NCI-H2196 (cell line): ENCODE results near the gene KAT6B.
A peak's percentile ranks its signal among the peaks of the same experiment; 100 is the strongest.

Experiments
- DNase-seq: peaks from one replicate; lab custom pipeline; 2025; ENCODE audit not compliant: unreplicated experiment; lab: John Stamatoyannopoulos, UW

KAT6B gene

GRCh38 chr10:74822521-74823089 lies 3.8 kb upstream of the KAT6B start:
- no peak for DNase-seq

GRCh38 chr10:74823791-74824183 lies 2.6 kb upstream of the KAT6B start:
- DNase-seq, result peak; percentile 20

- DNase-seq, result no peak
Observed at GRCh38 chr10:74824184-74824899, 2.1 kb upstream of the KAT6B start.

GRCh38 chr10:74824900-74825370 lies 1.5 kb upstream of the KAT6B start:
- DNase-seq, result no peak

- DNase-seq, result no peak
Observed at GRCh38 chr10:74825371-74826141, 844 bp upstream of the KAT6B start.

- DNase-seq, result no peak
Observed at GRCh38 chr10:74827045-74827441, 643 bp downstream of the KAT6B start.

GRCh38 chr10:74827694-74828093 lies 1.3 kb downstream of the KAT6B start:
- DNase-seq, result no peak

- DNase-seq, result no peak
Observed at GRCh38 chr10:74828946-74829345, 2.5 kb downstream of the KAT6B start.

- DNase-seq, result no peak
Observed at GRCh38 chr10:74831518-74832120, 5.2 kb downstream of the KAT6B start.

- no peak for DNase-seq
Observed at GRCh38 chr10:74835963-74836362, 9.6 kb downstream of the KAT6B start.

GRCh38 chr10:74836877-74837276 lies 10.5 kb downstream of the KAT6B start:
- DNase-seq, result no peak

GRCh38 chr10:74837743-74838142 lies 11.3 kb downstream of the KAT6B start:
- no peak for DNase-seq

- DNase-seq, result no peak
Observed at GRCh38 chr10:74839708-74840107, 13.3 kb downstream of the KAT6B start.

- no peak for DNase-seq
Observed at GRCh38 chr10:74841265-74841973, 15.0 kb downstream of the KAT6B start.

GRCh38 chr10:74842301-74842954 lies 16.0 kb downstream of the KAT6B start:
- DNase-seq, result no peak

GRCh38 chr10:74846958-74847357 lies 20.6 kb downstream of the KAT6B start:
- DNase-seq, result no peak

- DNase-seq, result no peak
Observed at GRCh38 chr10:74851831-74852230, 25.4 kb downstream of the KAT6B start.

- DNase-seq, result no peak
Observed at GRCh38 chr10:74852381-74852780, 26.0 kb downstream of the KAT6B start.

GRCh38 chr10:74854610-74855009 lies 28.2 kb downstream of the KAT6B start:
- no peak for DNase-seq

GRCh38 chr10:74855027-74855426 lies 28.6 kb downstream of the KAT6B start:
- no peak for DNase-seq

- no peak for DNase-seq
Observed at GRCh38 chr10:74855439-74855838, 29.0 kb downstream of the KAT6B start.
